ENCODE measurements around the gene CHAD.

- TF ChIP-seq CTCF (IDR thresholded peaks at IDR 0.05; ENCODE audit: low read depth, low read length, poor library complexity, severe bottlenecking) (peak; percentile 79), EZH2phosphoT487 (IDR thresholded peaks at IDR 0.05; ENCODE audit: borderline replicate concordance, low read length) (no peak)
These were observed 10.0 kb upstream of the CHAD start, which contains the start of gene RSAD1 for GRCh38 chr17:50478391-50479381.

All from DOHH2 (cell line).